ENCODE measurements around the gene DTNB. TPM values are rescaled to one million over a fixed set of nuclear protein-coding genes. Genes with fewer than 3 reads are reported as not detected.

DTNB gene
- total and polyA plus RNA-seq, 2 donors (not counting 1 experiment from before 2014, with no cell fraction given), result 25.7 to 37.3 TPM

DNA sequence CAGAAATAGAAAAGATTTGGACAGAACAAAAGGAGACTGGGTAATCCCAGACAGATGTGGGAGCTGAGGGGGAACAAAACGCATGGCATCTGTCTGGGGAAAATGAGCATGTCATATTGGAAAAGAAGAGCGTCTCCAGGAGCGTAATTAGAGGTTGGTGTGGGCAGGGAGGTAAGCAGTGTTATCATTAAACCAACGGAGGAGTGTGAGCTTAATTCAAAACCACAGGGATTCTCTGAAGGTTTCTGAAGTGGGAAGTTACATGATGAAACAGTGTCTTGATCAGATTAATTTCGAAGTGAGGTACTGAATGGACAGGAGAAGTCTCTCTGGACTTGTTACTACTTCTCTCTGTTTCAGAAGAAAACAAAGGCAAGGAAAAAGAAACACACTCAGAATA is 53.3 kb downstream of the DTNB start:
- ChIA-PET CTCF (interaction anchor here (4.2 kb wide), 1 partner anchor 12 kb away, joined by 22 read pairs; no protein-coding TSS in a partner anchor), POLR2A (interaction anchor here (0.6 kb wide), 1 partner anchor 68 kb away, joined by 5 read pairs; no protein-coding TSS in a partner anchor)
- Histone ChIP-seq H3K9ac (ENCODE audit: low read length) (no peak overlapping the region), H3K9me3 (ENCODE audit: control extremely low read depth in 1 of 3, control insufficient read depth in 2 of 3, insufficient read depth in 1 of 3, low read length in 2 of 3) (no peaks in the 10 kb centered on the region), H3K36me3 (replicated peaks in 1 of 2; ENCODE audit: control extremely low read depth in 1 of 2, control insufficient read depth in 1 of 2, extremely low read depth in 1 of 2, insufficient read depth in 2 of 2, low read length in 1 of 2) (peaks cover 0 to 2% of the 10 kb centered on the region in 2 experiments), H3K4me2 (replicated peaks; ENCODE audit: low read depth, low read length, poor library complexity, severe bottlenecking) (no peak overlapping the region), H2AFZ (ENCODE audit: insufficient read depth, low read depth, low read length, poor library complexity, severe bottlenecking) (no peak overlapping the region), H3K27me3 (replicated peaks in 1 of 4; ENCODE audit: control extremely low read depth in 1 of 4, control insufficient read depth in 3 of 4, insufficient read depth in 4 of 4, low read length in 3 of 4) (no peaks in the 10 kb centered on the region), H4K20me1 (ENCODE audit: control insufficient read depth, insufficient read depth, low read length, poor library complexity, severe bottlenecking) (no peaks in the 10 kb centered on the region), H3K79me2 (ENCODE audit: control insufficient read depth, insufficient read depth, low read length) (no peaks in the 10 kb centered on the region), H3K4me3 (ENCODE audit: control extremely low read depth in 1 of 5, extremely low read depth in 1 of 5, insufficient read depth in 1 of 5, low read depth in 2 of 5, low read length in 4 of 5) (no peak overlapping the region), H3K27ac (ENCODE audit: low read length in 2 of 2) (no peak overlapping the region), H3K4me1 (ENCODE audit: control insufficient read depth in 2 of 2, insufficient read depth in 2 of 2, low read length in 2 of 2) (no peaks in the 10 kb centered on the region)
- DNase-seq (no peak), ATAC-seq (ENCODE audit: low read depth) (no peak)
- no peak for TF ChIP-seq EZH2 (IDR thresholded peaks at IDR 0.05; ENCODE audit: borderline replicate concordance, insufficient read depth, low read depth, low read length, poor library complexity, severe bottlenecking)
- TF ChIP-seq, protein P1, sequence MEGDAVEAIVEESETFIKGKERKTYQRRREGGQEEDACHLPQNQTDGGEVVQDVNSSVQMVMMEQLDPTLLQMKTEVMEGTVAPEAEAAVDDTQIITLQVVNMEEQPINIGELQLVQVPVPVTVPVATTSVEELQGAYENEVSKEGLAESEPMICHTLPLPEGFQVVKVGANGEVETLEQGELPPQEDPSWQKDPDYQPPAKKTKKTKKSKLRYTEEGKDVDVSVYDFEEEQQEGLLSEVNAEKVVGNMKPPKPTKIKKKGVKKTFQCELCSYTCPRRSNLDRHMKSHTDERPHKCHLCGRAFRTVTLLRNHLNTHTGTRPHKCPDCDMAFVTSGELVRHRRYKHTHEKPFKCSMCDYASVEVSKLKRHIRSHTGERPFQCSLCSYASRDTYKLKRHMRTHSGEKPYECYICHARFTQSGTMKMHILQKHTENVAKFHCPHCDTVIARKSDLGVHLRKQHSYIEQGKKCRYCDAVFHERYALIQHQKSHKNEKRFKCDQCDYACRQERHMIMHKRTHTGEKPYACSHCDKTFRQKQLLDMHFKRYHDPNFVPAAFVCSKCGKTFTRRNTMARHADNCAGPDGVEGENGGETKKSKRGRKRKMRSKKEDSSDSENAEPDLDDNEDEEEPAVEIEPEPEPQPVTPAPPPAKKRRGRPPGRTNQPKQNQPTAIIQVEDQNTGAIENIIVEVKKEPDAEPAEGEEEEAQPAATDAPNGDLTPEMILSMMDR (IDR thresholded peaks at IDR 0.05), result no peak
- H3K9me3 Mint-ChIP-seq (ENCODE audit: insufficient read depth), result no peaks in the 10 kb centered on the region
- 94% methylated on average over 4 of the region's 5 CpGs for WGBS (ENCODE audit: insufficient coverage)
- H3K4me3 Mint-ChIP-seq, result no peak overlapping the region
- no peaks in the 10 kb centered on the region for H3K27me3 Mint-ChIP-seq
- intact Hi-C loops (cut with micrococcal nuclease), result no loop called here
- H3K4me1 Mint-ChIP-seq, result no peaks in the 10 kb centered on the region
- H3K27ac Mint-ChIP-seq, result no peak overlapping the region

DNA sequence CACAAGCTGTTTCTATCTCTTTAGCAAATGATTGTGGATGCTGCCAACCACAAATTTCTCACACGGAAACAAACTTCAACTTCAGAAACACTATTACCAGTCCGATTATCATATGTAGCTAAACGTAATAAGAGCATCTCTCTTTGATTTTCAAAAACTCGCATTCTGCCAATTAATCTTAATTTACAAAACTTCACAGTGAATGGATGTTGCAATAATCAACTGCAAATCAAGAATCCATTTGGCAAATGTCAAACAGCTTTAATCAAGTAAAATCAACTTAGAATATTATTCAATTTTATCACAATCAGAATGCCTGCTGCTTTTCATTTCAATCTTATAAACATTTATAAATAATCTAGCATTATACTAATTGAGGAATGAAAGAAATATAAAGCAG is 54.2 kb downstream of the DTNB start:
- no peak overlapping the region for H3K4me3 ChIP-seq (ENCODE audit: control extremely low read depth in 1 of 5, extremely low read depth in 1 of 5, insufficient read depth in 1 of 5, low read depth in 2 of 5, low read length in 4 of 5)
- H2AFZ ChIP-seq (ENCODE audit: insufficient read depth, low read depth, low read length, poor library complexity, severe bottlenecking), result no peak overlapping the region
- WGBS (ENCODE audit: insufficient coverage), result 96% methylated on average over 4 of the region's 4 CpGs
- H3K27ac ChIP-seq (ENCODE audit: low read length in 2 of 2), result no peak overlapping the region
- H3K27ac Mint-ChIP-seq, result no peak overlapping the region
- no peak for DNase-seq
- no peaks in the 10 kb centered on the region for H4K20me1 ChIP-seq (ENCODE audit: control insufficient read depth, insufficient read depth, low read length, poor library complexity, severe bottlenecking)
- H3K27me3 ChIP-seq (replicated peaks in 1 of 4; ENCODE audit: control extremely low read depth in 1 of 4, control insufficient read depth in 3 of 4, insufficient read depth in 4 of 4, low read length in 3 of 4), result no peaks in the 10 kb centered on the region
- no peak overlapping the region for H3K4me3 Mint-ChIP-seq
- no peaks in the 10 kb centered on the region for H3K9me3 ChIP-seq (ENCODE audit: control extremely low read depth in 1 of 3, control insufficient read depth in 2 of 3, insufficient read depth in 1 of 3, low read length in 2 of 3)
- H3K36me3 ChIP-seq (replicated peaks in 1 of 2; ENCODE audit: control extremely low read depth in 1 of 2, control insufficient read depth in 1 of 2, extremely low read depth in 1 of 2, insufficient read depth in 2 of 2, low read length in 1 of 2), result peaks cover 0 to 2% of the 10 kb centered on the region in 2 experiments
- intact Hi-C loops (cut with micrococcal nuclease), result no loop called here
- H3K4me1 Mint-ChIP-seq, result no peaks in the 10 kb centered on the region
- ChIA-PET POLR2A (no interaction called here), CTCF (interaction anchor here (0.7 to 4.2 kb wide), 2 partner anchors 11 to 39 kb away, joined by 4 to 22 read pairs; no protein-coding TSS in a partner anchor)
- no peak overlapping the region for H3K9ac ChIP-seq (ENCODE audit: low read length)
- H3K4me2 ChIP-seq (replicated peaks; ENCODE audit: low read depth, low read length, poor library complexity, severe bottlenecking), result no peak overlapping the region
- no peaks in the 10 kb centered on the region for H3K9me3 Mint-ChIP-seq (ENCODE audit: insufficient read depth)
- no peaks in the 10 kb centered on the region for H3K79me2 ChIP-seq (ENCODE audit: control insufficient read depth, insufficient read depth, low read length)
- TF ChIP-seq, protein P1 (IDR thresholded peaks at IDR 0.05), result no peak
- no peak for TF ChIP-seq EZH2 (IDR thresholded peaks at IDR 0.05; ENCODE audit: borderline replicate concordance, insufficient read depth, low read depth, low read length, poor library complexity, severe bottlenecking)
- no peaks in the 10 kb centered on the region for H3K4me1 ChIP-seq (ENCODE audit: control insufficient read depth in 2 of 2, insufficient read depth in 2 of 2, low read length in 2 of 2)
- no peak for ATAC-seq (ENCODE audit: low read depth)
- no peaks in the 10 kb centered on the region for H3K27me3 Mint-ChIP-seq

Measured in B cell (primary cell).